ENCODE data around the gene HGFAC.

The HGFAC gene

DNA sequence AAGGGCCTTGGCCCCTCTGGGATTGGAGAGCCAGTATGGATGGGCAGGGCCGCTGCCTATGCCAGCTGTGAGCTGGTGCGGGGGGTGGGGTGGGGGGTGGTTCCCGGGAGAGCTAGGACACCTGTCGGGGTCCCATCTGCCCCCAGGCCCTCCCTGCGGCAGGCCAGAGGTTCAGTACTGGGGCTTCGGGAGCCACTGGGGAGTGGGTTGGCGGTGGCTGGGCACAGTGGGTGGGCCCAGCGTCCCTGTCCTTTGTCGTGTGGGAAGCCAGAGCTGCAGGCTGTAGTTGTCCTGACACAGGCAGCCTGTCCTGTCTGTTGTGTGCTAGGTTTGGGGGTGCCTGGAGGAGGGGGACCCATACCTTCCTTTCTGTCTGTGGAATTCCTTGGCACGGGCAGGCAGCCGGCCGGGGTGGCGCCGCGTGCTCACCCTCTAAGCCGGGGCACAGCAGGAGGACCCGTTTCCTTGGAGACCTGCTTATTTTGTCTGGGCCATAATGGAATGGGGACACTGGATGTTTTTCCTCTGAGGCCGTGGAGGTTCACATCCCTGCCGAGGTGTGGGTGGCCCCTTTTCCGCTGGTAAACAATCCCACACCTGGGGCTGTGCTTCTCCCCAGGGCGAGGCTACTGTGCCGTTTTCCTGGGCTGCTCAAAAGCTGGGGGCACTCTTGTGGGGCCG lies 36.1 kb downstream of the HGFAC start:
- H3K27ac Mint-ChIP-seq = no peak overlapping the region
- H3K9me3 Mint-ChIP-seq = no peaks in the 10 kb centered on the region
- peaks cover 39% of the 10 kb centered on the region for H3K27me3 Mint-ChIP-seq
- peaks cover 6% of the 10 kb centered on the region for H3K4me1 Mint-ChIP-seq
- no peak overlapping the region for H3K4me3 Mint-ChIP-seq
- ATAC-seq (no peak), DNase-seq (no peak)

DNA sequence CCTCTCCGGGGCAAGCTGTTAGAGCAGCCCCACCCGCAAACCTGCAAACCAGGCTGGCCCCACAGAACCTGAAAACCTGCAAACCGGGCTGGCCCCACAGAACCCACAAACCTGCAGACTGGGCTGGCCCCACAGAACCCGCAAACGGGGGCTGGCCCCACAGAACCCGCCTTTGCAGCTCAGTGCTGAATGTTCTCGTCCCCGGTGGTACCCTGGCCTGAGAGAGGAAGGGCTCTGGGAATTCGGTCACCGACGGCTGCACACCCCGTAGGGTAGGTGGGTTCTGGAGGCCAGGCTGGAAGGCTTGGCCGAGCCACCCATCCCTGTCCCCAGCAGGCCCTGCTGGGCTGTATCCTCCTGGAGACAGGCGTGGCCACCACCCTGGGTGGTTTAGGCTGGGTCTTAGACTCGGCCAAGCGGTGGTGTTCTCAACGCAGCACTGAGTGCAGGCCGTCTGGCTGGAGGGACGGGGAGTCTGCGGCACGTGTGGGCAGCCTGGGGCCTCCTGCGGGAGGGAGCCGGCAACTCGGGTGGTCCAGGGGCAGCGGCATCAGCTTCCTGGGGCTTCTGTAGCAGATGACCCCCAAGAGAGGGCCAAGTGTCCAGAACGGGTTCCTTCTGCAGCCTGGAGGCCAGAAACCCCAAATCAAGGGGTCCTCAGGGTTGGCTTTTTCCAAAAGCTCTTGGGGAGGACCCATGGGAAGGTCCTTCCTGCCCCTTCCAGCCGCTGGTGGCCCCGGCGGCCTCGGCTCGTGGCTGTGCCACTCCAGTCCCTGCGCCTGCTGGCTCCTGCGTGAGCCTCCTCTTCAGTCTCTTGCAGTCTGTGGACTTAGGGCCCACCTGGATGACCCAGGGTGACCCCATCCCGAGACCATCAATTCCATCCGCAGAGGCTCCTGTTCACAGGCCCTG lies 36.9 kb downstream of the HGFAC start:
- H3K9me3 Mint-ChIP-seq = no peaks in the 10 kb centered on the region
- DNase-seq (no peak), ATAC-seq (no peak)
- no peak overlapping the region for H3K4me3 Mint-ChIP-seq
- peaks cover 6% of the 10 kb centered on the region for H3K4me1 Mint-ChIP-seq
- H3K27ac Mint-ChIP-seq = no peak overlapping the region
- peaks cover 47% of the 10 kb centered on the region for H3K27me3 Mint-ChIP-seq

DNA sequence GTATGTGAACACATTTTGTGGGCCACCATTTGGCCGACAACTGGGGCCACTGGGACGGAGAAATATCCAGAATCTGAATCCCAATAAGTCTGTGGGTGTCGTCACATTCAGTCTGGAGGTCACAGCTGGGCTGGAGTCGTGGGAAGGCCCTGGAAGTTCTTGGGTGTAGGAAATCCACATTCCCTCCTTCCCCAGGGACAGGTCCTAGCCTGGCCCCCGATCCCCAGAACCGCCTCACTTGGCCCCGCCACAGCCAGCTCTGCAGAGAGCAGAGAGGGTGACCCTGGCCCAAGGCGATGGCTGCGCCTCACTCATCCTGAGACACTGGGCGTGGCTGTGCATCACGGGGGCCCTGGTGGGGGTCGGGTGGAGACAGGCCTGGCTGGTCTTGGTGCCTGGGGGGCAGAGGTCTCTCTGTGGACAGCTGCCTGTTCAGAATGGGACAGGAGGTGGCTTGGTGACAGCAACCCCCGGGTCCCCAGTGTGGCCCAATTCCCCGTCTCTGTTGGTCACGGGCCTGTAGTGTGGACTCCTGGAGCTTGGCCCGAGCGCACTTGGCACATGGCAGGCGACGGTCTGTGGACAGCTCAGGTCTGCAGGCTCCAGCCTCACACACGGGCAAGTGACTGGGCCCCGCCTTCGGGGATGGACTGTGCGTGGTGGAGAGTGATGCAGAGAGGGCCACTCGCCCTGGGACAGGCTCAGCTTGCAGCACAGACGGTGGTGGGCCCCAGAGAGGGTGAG lies 37.8 kb downstream of the HGFAC start:
- Mint-ChIP-seq H3K4me3 (no peak overlapping the region), H3K27me3 (peaks cover 55% of the 10 kb centered on the region), H3K4me1 (peaks cover 6% of the 10 kb centered on the region), H3K9me3 (no peaks in the 10 kb centered on the region), H3K27ac (no peak overlapping the region)
- ATAC-seq = no peak
- no peak for DNase-seq

DNA sequence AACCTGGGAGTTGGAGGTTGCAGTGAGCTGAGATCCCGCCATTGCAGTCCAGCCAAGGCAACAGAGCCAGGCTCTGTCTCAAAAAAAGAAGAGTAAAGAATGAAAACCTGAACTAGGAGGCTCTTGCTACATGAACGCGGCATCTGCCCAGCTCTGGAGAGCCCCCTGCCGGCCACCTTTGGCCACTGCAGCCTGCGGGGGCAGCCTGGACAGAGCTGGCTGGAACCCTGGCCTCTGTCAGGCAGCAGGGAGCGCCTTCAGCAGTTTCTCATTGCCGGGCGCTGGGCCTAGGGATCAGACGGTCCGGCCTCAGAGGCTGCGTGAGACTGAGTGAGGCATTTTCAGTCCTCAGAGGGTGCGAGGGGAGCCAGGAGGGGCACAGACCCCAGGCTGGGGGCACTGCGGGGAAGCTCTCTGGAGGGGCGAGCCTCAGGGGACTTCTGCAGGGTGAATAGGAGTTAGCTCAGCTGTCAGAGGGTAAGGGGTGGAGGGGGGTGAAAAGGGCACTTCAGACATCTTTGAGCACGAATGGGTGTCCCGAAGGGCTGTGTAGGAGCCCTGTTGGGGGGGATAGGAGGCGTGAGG lies 38.9 kb downstream of the HGFAC start:
- ATAC-seq (peak; percentile 70), DNase-seq (peak; percentile 79 to 82)
- no peaks in the 10 kb centered on the region for H3K9me3 Mint-ChIP-seq
- peaks cover 66% of the 10 kb centered on the region for H3K27me3 Mint-ChIP-seq
- no peak overlapping the region for H3K27ac Mint-ChIP-seq
- peaks cover 16% of the 10 kb centered on the region for H3K4me1 Mint-ChIP-seq
- no peak overlapping the region for H3K4me3 Mint-ChIP-seq

DNA sequence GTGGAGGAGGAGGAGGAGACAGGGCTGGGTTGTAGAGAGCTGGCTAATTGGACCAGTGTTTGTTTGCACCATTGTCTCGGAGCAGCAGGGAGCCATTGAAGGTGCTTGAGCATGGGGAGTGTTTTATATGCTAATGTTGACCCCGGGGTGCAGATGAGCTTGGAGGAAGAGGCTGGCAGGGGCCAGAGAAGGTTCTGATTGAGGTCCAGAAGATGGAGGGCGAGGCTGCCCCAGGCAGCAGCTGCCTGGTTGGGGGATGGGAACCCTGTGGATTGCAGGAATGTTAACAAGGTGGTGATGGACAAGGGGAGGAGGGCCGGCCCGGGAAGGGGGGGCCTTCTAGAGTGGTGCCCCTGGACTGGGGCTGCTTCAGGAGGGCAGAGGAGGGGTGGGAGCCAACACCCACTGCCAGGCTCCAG lies 39.4 kb downstream of the HGFAC start:
- ATAC-seq = no peak

DNA sequence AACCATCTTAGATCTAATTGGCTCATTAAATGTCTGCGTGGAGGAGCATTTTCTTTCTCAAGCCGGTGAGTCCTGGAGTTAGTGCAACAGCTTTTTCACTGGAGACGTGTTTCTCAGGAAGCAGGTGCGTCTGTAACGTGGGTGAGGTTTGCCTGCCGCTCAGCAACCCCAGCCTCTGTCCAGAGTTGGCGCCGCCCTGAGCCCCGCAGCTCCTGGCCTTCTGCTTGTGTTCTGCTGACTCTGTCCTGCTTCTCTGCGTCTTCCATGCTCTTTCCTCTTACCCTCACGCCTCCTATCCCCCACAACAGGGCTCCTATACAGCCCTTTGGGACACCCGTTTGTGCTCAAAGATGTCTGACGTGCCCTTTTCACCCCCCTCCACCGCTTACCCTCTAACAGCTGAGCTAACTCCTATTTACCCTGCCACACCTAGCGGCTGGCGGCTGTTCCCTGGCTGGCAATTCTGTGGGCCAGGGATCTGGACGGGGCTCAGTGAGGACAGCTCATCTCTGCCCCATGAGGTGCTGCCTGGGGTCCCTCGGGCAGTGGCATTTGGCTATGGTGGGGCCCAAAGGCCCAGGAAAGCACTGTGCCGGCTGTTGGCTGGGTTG lies 40.1 kb downstream of the HGFAC start:
- ATAC-seq (no peak), DNase-seq (no peak)
- H3K4me1 Mint-ChIP-seq = peaks cover 26% of the 10 kb centered on the region
- no peak overlapping the region for H3K4me3 Mint-ChIP-seq
- no peak overlapping the region for H3K27ac Mint-ChIP-seq
- H3K27me3 Mint-ChIP-seq = peaks cover 74% of the 10 kb centered on the region
- H3K9me3 Mint-ChIP-seq = no peaks in the 10 kb centered on the region

More for the DNA sequence above, 39.4 kb downstream of the HGFAC start:
- DNase-seq = no peak
- Mint-ChIP-seq H3K4me3 (no peak overlapping the region), H3K27me3 (peaks cover 71% of the 10 kb centered on the region), H3K4me1 (peaks cover 19% of the 10 kb centered on the region), H3K27ac (no peak overlapping the region), H3K9me3 (no peaks in the 10 kb centered on the region)

DNA sequence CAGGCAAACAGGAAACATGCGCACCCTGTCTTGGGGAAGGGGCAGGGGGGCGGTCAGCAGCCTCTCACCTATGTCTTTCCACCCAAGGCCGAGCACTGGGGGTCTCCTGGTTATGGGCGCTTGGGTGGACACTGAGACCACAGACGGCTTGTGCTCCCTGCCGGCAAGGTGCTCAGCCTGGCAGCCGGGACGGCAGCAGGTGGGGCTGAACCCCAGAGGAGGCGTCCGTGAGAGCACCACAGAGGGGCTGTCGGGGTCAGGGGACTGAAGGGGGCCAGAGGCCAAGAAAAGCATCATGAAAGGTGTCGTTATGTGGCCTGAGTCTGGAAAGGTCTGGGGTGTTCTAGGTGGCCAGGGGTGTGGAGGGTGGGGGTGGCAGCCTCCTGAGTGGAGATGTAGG lies 40.9 kb downstream of the HGFAC start:
- Mint-ChIP-seq H3K27me3 (peaks cover 69% of the 10 kb centered on the region), H3K4me3 (no peak overlapping the region)

DNA sequence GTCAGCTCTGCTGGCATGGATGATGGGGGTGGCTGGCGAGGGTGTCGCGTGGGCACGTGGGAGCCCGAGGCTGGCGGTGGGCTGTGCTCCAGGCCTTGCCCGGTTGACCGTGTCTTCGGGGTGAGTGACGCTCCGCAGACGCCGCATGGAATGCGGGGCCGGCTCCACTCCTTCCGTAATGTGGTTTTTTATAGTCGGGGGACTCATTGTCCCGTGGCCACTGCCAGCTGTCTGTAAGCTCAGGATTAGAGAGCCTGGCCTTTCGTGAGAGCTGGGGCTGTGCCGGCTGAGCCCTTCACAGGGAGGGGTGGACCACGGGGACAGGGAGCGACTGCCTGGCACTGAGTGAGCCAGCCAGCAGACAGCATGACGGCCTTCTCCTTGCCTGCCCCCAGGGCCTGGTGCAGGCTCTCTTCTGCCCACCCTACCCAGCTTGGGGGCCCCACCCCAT lies 41.7 kb downstream of the HGFAC start:
- Mint-ChIP-seq H3K9me3 (no peaks in the 10 kb centered on the region), H3K4me1 (peaks cover 26% of the 10 kb centered on the region), H3K27me3 (peaks cover 72% of the 10 kb centered on the region), H3K27ac (no peak overlapping the region), H3K4me3 (no peak overlapping the region)
- DNase-seq = no peak
- ATAC-seq = no peak

More for the DNA sequence above, 40.9 kb downstream of the HGFAC start:
- Mint-ChIP-seq H3K4me1 (peaks cover 26% of the 10 kb centered on the region), H3K27ac (no peak overlapping the region), H3K9me3 (no peaks in the 10 kb centered on the region)
- no peak for ATAC-seq
- DNase-seq = no peak

DNA sequence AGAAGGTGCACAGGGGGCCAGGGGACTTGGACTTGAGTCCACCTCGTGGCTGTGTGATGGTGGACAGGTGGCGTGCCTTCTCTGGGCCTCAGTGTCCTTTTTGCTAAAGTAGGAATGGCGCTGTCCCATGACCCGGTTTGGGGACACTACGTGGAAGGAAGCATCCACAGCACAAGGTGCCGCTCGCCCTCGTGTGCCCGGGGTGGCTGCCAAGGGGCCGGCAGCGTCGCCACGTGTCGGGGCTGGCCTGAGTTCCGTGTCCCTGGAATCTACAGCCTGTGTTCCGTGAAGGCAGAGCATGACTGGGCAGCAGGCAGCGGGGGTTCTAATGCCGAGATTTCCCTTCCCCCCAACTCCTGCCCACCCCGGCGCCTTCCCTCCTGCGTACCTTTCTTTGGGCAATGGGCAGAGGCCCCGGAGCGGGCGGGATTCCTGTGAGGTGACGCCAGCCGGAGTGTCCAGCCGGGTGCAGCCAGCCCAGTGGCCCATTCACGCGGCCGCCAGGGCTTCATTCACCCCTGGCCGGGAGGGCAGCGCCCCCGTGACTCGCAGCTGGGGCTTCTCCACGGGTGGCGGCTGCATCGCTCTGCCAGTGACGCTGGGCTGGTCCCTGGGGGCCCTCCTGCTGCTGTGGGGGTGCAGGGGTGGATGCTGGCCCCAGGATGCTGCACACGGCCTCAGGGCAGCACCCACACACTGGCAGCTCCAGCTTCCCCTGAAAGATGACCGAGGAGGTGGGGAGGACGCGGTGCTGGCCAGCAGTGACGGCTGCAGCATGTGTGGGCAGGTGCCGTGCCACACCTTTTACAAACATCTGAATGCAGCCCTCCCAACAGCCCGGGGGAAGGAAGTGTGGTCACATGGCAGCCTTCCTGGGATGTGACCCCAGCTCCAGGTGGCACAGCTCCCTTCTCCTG lies 42.5 kb downstream of the HGFAC start:
- no peaks in the 10 kb centered on the region for H3K9me3 Mint-ChIP-seq
- H3K27me3 Mint-ChIP-seq = peaks cover 80% of the 10 kb centered on the region
- no peak overlapping the region for H3K4me3 Mint-ChIP-seq
- H3K4me1 Mint-ChIP-seq = peaks cover 31% of the 10 kb centered on the region
- H3K27ac Mint-ChIP-seq = no peak overlapping the region
- ATAC-seq (no peak), DNase-seq (no peak)

DNA sequence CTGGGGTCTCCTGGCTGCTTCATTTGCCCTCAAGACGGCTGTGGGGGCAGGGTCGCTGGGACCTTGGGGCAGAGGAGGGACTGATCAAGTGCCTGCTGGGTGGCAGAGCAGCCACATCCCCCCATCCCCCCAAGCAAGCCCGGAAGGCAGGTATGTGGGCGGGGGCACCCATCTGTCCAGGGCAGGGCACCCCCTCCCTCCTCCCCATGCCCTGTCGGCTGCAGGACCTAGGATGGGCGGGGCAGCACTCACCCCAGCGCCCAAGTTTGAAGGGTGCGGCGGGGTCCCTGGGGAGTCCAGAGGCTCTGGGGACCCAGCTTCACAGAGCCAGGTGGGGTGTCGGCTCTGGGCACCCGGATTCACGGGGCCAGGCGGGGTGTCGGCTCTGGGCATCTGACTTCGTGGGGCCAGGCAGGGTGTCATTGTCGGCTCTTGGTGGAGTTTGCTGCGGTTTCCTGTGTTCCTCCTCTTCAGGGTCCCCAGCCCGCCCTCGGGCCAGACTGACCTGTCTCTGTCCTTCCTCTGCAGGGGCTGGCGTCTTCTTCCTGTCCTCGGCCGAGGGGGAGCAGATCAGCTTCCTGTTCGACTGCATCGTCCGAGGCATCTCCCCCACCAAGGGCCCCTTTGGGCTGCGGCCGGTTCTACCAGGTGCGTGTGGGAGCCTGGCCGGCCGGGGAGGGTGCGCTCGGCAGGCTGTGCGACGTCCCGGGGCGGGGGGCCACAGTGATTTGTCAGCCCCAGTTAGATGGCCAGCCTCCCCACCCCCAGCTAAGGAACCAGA lies 43.4 kb downstream of the HGFAC start:
- Mint-ChIP-seq H3K9me3 (no peaks in the 10 kb centered on the region), H3K27me3 (peaks cover 88% of the 10 kb centered on the region), H3K4me3 (peak overlapping the region in 1 of 2 donors; percentile 50), H3K4me1 (peaks cover 34% of the 10 kb centered on the region), H3K27ac (peak overlapping the region in 1 of 2 donors; percentile 63)
- no peak for DNase-seq
- no peak for ATAC-seq

DNA sequence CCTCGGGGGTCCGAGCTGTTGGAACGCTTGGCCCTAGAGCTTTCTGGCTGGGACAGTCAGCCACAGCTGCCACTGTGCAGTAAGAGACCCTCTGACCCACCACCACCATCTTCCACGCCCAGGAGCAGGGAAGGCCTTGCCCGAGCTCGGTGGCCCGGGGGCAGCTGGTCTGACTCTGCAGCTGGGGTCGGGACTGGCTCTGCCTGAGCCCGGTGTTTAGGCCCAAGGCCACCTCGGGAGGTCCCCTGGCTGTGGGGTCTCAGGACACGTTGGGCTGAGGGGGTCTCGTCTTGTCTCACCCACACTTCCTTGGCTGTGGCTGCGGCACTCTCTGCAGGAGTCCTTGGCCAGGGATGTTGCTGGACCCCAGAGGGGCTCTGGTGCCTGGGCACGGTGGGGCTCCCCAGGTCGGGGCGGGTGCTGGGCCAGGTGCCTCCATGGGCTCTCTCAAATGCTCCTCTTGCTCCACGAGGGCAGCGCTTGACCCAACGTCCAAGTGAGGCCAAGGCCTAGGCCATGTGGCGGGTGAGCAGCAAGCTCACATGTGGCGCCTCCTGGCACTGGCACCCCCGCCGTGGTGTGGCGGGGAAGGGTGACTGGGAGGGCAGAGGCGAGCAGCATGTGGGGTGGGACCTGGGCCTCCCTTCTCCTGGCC lies 44.2 kb downstream of the HGFAC start:
- H3K4me1 Mint-ChIP-seq = peaks cover 28% of the 10 kb centered on the region
- DNase-seq = no peak
- H3K27ac Mint-ChIP-seq = no peak overlapping the region
- H3K9me3 Mint-ChIP-seq = no peaks in the 10 kb centered on the region
- peak; percentile 2 for ATAC-seq
- peak overlapping the region in 1 of 2 donors; percentile 39 for H3K4me3 Mint-ChIP-seq
- peaks cover 88% of the 10 kb centered on the region for H3K27me3 Mint-ChIP-seq

DNA sequence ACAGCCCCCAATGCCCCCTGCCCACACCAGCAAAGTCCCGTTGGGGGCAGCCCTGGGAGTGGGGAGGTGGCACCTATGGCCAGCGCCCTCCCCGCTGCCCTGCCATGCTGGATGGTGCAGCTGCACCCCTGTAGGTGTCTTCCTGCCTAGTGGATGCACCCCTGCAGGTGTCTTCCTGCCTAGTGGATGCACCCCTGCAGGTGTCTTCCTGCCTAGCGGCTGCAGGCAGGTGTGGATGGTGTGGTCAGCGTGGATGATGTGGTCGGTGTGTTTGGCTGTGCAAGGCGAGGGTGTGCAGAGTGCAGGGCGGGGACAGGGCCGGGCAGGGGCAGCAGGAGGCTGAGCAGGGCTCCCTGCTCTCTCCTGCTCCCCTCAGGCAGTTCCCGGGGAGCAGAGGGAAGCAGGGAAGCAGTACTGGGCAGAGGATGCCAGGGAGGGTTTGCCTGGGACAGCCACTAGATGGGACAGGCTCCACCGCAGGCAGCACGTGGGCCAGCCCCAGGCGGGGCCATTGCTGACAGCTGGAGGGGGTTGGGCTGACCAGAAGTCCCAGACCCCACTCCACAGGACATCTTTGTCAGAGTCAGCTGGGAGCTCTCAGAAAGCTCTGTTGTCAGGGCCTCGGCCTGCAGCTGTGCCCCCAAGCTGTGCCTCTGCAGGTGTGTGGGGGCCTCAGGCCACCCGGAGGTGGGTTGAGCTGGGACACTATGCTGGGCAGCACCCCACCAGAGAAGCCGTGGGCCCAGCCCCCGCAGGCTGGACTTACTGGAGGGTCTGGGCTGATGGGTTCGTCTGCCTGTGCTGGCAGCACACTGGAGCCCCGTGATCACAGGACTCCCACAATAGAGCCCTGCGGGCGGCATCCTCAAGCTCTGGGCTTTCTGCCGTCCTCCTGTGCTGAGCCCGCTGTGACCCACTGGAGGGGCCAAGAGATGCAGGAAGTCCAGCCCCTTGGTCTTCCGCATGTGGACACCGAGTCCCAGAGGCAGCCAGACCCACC lies 45.1 kb downstream of the HGFAC start:
- H3K4me3 Mint-ChIP-seq = no peak overlapping the region
- no peaks in the 10 kb centered on the region for H3K9me3 Mint-ChIP-seq
- DNase-seq (no peak), ATAC-seq (peak; percentile 7)
- H3K4me1 Mint-ChIP-seq = peaks cover 28% of the 10 kb centered on the region
- H3K27ac Mint-ChIP-seq = peak overlapping the region in 1 of 2 donors; percentile 89
- peaks cover 88% of the 10 kb centered on the region for H3K27me3 Mint-ChIP-seq

All from stimulated activated naive CD8-positive, alpha-beta T cell treated with anti-CD3 and anti-CD28 coated beads, Interleukin-15, amount 100 ng/mL, for 72 hours (primary cell).